AG10803 (cell line): ENCODE data around the gene POU4F3.

ENCODE experiments used
- DNase-seq: peaks from one replicate; pipeline ENCODE4 v3.0.0; 2010; ENCODE audit warnings: low read depth
- H3K4me3 ChIP-seq: 2 replicates; pipeline ENCODE4 v1.5.1; 2011; ENCODE audit warnings: mild to moderate bottlenecking, low read length, control low read depth
- CTCF ChIP-seq: conservative IDR thresholded peaks from 2 replicates; pipeline ENCODE4 v1.5.1; 2011; ENCODE audit warnings: mild to moderate bottlenecking, low read length, control low read depth, inconsistent platforms

The POU4F3 gene

GRCh38 chr5:146368137-146368536 is 29.5 kb downstream of the POU4F3 start:
- H3K4me3 ChIP-seq, result no peak overlapping the region
- TF ChIP-seq CTCF, result no peak
- DNase-seq, result no peak

DNA sequence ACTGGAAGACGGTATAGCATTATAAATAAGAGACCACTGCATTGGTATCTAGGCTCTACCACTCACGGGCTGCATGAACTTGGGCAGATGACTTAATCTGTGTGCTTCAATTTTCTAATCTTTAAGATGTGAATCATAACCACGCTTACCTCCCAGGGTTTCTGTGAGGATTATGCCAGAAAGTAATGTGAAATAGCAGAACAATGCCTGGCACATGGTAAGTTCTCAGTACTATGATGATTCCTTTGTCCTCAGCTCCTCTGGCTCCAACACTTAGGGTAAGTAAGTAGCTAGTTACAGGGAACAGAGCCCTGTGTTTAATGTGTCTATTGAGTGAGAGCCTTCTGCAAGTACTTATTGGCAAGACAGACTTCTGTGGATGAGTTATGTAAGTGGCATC is 31.1 kb downstream of the POU4F3 start:
- no peak overlapping the region for H3K4me3 ChIP-seq
- peak; percentile 46 for DNase-seq
- no peak for TF ChIP-seq CTCF

DNA sequence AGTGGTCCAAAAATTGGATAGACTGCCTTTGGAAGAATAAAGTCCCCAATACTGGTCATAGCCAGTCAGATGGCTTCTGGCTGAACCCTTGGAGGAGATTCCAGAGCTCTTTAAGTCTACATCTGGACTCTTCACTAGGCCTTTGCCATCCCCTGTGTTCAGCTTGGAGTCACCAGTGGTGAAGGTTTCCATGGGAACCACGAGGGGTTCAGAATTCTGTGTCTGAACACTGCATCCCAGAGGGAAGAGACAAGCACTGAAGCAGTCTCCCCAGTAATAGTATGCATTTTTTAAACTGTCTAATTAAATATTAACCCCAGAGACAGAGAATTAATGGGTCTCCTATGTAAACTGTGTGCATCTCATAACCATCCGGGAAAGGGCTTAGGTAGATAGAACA is 38.2 kb downstream of the POU4F3 start:
- no peak overlapping the region for H3K4me3 ChIP-seq
- no peak for TF ChIP-seq CTCF
- DNase-seq, result no peak

DNA sequence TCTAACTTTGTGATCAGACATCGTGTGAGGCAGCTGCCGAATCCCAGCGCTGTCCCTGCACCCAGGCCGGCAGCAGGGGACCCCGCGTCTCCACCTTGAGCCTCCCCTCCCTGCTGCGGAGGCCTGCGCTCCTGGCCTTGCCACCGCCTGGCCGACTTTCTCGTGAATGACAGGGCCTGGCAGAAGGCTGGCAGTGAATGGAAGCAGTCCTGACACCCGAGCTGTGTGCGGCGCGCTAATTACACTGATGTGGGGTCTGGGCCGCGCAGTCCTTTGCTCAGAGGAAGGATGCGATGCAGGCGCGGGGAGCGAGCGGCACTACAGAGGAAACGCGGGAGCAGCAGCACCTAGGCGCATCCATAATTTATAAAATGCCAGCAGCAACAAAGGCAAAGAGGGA is 40.3 kb downstream of the POU4F3 start:
- no peak for TF ChIP-seq CTCF
- H3K4me3 ChIP-seq, result no peak overlapping the region
- DNase-seq, result no peak

DNA sequence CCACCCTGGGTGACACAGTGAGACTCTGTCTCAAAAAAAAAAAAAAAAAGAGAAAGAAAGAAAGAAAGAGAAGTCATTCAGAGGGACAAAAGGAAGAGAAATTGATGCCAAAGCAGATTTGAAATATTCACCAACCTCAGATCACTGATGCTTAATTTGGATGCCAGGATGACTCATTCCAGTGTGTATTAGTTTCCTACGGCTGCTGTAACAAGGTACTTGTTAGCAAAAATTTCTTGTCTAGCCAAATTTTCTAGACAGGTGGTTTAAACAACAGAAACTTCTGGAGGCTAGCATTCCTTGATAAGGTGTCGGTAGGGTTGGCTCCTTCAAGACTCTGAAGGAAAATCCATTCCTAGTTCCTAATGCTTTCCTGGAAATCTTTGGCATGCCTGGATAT is 42.1 kb downstream of the POU4F3 start:
- no peak for TF ChIP-seq CTCF
- no peak for DNase-seq

GRCh38 chr5:146388386-146388785 is 49.7 kb downstream of the POU4F3 start:
- DNase-seq, result peak; percentile 16
- no peak for TF ChIP-seq CTCF
- H3K4me3 ChIP-seq, result no peak overlapping the region

More for the DNA sequence above, 42.1 kb downstream of the POU4F3 start:
- no peak overlapping the region for H3K4me3 ChIP-seq

DNA sequence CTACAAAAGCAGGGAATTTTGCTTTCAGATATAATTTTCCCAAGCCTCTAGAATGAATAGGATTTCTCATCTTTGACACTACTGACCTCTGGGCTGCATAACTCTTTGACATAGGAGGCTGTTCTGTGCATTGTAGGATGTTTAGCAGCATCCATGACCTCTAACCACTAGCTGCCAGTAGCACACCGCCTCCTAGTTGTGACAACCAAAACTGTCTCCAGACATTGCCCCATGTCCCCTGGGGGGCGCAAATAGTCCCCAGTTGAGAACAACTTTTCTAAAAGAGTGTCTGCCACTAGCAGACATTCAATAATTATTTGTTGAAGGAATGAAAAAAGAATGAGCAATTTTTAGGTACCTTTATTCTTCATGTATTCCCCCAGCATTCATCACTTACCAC is 51.8 kb downstream of the POU4F3 start:
- no peak for DNase-seq
- TF ChIP-seq CTCF, result no peak

More for the DNA sequence above, 51.8 kb downstream of the POU4F3 start:
- H3K4me3 ChIP-seq, result no peak overlapping the region
